Measurements from ENCODE around the gene PTPRN2. TPM values are rescaled to one million over a fixed set of nuclear protein-coding genes. Genes with fewer than 3 reads are reported as not detected.

The PTPRN2 gene
- total RNA-seq, 1 experiment from 2014 or later: 2.1 TPM

DNA sequence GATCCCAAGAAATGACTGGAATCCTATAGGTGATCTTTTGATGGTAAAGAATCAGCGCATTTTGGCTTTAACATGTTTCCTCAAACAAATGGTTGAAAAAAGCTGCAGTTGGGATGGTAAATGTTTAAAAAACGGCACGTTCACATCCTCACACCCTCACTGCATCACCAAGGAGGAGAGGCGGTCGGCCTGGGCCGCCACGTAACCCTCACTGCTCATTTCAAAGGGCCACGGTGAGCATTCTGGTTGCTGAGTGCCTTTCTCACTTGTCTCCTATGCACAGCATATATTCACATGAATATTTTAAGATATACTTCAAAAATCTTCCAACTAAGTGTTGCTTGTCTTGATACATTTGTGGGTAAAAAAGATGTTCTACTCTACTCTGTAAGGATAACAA, 1017.7 kb downstream of the PTPRN2 start:
- intact Hi-C loops (cut with micrococcal nuclease): loop anchor here (10.0 kb wide), 1 partner anchor 365 kb away; no protein-coding TSS in a partner anchor
- H3K36me3 ChIP-seq (ENCODE audit: control insufficient read depth in 1 of 2, insufficient read depth in 2 of 2, low read length in 2 of 2): no peaks in the 10 kb centered on the region
- POLR2A ChIA-PET: no interaction called here
- RAD21 ChIA-PET (ENCODE audit: low non-redundant PET in 1 of 2, low total read pairs in 2 of 2, uncharacterized antibody in 2 of 2, unreplicated experiment in 2 of 2): no interaction called here
- no TSS peak for BruUV-seq (replicated peaks)
- no peak overlapping the region for H3K27ac ChIP-seq (ENCODE audit: low read depth, low read length)
- TF ChIP-seq, protein P1, sequence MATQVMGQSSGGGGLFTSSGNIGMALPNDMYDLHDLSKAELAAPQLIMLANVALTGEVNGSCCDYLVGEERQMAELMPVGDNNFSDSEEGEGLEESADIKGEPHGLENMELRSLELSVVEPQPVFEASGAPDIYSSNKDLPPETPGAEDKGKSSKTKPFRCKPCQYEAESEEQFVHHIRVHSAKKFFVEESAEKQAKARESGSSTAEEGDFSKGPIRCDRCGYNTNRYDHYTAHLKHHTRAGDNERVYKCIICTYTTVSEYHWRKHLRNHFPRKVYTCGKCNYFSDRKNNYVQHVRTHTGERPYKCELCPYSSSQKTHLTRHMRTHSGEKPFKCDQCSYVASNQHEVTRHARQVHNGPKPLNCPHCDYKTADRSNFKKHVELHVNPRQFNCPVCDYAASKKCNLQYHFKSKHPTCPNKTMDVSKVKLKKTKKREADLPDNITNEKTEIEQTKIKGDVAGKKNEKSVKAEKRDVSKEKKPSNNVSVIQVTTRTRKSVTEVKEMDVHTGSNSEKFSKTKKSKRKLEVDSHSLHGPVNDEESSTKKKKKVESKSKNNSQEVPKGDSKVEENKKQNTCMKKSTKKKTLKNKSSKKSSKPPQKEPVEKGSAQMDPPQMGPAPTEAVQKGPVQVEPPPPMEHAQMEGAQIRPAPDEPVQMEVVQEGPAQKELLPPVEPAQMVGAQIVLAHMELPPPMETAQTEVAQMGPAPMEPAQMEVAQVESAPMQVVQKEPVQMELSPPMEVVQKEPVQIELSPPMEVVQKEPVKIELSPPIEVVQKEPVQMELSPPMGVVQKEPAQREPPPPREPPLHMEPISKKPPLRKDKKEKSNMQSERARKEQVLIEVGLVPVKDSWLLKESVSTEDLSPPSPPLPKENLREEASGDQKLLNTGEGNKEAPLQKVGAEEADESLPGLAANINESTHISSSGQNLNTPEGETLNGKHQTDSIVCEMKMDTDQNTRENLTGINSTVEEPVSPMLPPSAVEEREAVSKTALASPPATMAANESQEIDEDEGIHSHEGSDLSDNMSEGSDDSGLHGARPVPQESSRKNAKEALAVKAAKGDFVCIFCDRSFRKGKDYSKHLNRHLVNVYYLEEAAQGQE (IDR thresholded peaks at IDR 0.05; ENCODE audit: low read depth): no peak
- TF ChIP-seq SRF (IDR thresholded peaks at IDR 0.05; ENCODE audit: low read depth) (no peak), CEBPB (IDR thresholded peaks at IDR 0.05; ENCODE audit: low read depth) (no peak), EZH2 (IDR thresholded peaks at IDR 0.05) (no peak), TCF7L2 (IDR thresholded peaks at IDR 0.05; ENCODE audit: borderline replicate concordance, extremely low read depth, insufficient read depth, insufficient read length) (no peak), EZH2phosphoT487 (IDR thresholded peaks at IDR 0.05; ENCODE audit: borderline replicate concordance) (no peak), CBX3 (IDR thresholded peaks at IDR 0.05; ENCODE audit: low read depth) (no peak), YY1 (IDR thresholded peaks at IDR 0.05; ENCODE audit: extremely low read depth, insufficient replicate concordance, low read depth, low read length) (no peak), ELF1 (IDR thresholded peaks at IDR 0.05; ENCODE audit: borderline replicate concordance, low read depth) (no peak), RAD21 (IDR thresholded peaks at IDR 0.05; ENCODE audit: low read depth) (no peak), POLR2AphosphoS5 (IDR thresholded peaks at IDR 0.05; ENCODE audit: low read depth, low read length) (no peak), ZNF274 (IDR thresholded peaks at IDR 0.05; ENCODE audit: low read depth, low read length) (no peak), SP1 (IDR thresholded peaks at IDR 0.05; ENCODE audit: low read depth) (no peak), POLR2A (IDR thresholded peaks at IDR 0.05; ENCODE audit: borderline replicate concordance, extremely low read depth, insufficient read depth, insufficient read length) (no peak), FOSL1 (IDR thresholded peaks at IDR 0.05; ENCODE audit: low read depth) (no peak), ZFX (IDR thresholded peaks at IDR 0.05) (no peak)
- TF ChIP-seq, protein P2, sequence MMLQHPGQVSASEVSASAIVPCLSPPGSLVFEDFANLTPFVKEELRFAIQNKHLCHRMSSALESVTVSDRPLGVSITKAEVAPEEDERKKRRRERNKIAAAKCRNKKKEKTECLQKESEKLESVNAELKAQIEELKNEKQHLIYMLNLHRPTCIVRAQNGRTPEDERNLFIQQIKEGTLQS (IDR thresholded peaks at IDR 0.05): no peak
- TF ChIP-seq, protein P3, sequence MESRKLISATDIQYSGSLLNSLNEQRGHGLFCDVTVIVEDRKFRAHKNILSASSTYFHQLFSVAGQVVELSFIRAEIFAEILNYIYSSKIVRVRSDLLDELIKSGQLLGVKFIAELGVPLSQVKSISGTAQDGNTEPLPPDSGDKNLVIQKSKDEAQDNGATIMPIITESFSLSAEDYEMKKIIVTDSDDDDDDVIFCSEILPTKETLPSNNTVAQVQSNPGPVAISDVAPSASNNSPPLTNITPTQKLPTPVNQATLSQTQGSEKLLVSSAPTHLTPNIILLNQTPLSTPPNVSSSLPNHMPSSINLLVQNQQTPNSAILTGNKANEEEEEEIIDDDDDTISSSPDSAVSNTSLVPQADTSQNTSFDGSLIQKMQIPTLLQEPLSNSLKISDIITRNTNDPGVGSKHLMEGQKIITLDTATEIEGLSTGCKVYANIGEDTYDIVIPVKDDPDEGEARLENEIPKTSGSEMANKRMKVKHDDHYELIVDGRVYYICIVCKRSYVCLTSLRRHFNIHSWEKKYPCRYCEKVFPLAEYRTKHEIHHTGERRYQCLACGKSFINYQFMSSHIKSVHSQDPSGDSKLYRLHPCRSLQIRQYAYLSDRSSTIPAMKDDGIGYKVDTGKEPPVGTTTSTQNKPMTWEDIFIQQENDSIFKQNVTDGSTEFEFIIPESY (IDR thresholded peaks at IDR 0.05; ENCODE audit: extremely low read depth, insufficient replicate concordance, low read length): no peak
- TF ChIP-seq, protein P4, sequence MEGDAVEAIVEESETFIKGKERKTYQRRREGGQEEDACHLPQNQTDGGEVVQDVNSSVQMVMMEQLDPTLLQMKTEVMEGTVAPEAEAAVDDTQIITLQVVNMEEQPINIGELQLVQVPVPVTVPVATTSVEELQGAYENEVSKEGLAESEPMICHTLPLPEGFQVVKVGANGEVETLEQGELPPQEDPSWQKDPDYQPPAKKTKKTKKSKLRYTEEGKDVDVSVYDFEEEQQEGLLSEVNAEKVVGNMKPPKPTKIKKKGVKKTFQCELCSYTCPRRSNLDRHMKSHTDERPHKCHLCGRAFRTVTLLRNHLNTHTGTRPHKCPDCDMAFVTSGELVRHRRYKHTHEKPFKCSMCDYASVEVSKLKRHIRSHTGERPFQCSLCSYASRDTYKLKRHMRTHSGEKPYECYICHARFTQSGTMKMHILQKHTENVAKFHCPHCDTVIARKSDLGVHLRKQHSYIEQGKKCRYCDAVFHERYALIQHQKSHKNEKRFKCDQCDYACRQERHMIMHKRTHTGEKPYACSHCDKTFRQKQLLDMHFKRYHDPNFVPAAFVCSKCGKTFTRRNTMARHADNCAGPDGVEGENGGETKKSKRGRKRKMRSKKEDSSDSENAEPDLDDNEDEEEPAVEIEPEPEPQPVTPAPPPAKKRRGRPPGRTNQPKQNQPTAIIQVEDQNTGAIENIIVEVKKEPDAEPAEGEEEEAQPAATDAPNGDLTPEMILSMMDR (IDR thresholded peaks at IDR 0.05 in 2 of 3, conservative IDR thresholded peaks at IDR 0.05 in 1 of 3; ENCODE audit: borderline replicate concordance in 1 of 3, insufficient read depth in 1 of 3, low read depth in 2 of 3, low read length in 2 of 3): no peak
- TF ChIP-seq, protein P5, sequence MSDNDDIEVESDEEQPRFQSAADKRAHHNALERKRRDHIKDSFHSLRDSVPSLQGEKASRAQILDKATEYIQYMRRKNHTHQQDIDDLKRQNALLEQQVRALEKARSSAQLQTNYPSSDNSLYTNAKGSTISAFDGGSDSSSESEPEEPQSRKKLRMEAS (IDR thresholded peaks at IDR 0.05): no peak
- no peak overlapping the region for H3K4me3 ChIP-seq (replicated peaks in 1 of 2; ENCODE audit: low read depth in 1 of 2, low read length in 2 of 2)
- CTCF ChIA-PET: no interaction called here
- no peaks in the 10 kb centered on the region for H3K9me3 ChIP-seq (ENCODE audit: control insufficient read depth in 1 of 2, insufficient read depth in 1 of 2, low read depth in 1 of 2, low read length in 2 of 2)
- no peaks in the 10 kb centered on the region for H3K9me2 ChIP-seq (ENCODE audit: insufficient read depth)
- H2AFZ ChIP-seq (ENCODE audit: low read depth, low read length, poor library complexity, severe bottlenecking): no peak overlapping the region
- H4K20me1 ChIP-seq (ENCODE audit: insufficient read depth): no peaks in the 10 kb centered on the region
- no peak overlapping the region for H3K9ac ChIP-seq (ENCODE audit: low read length)
- ATAC-seq (no peak), DNase-seq (ENCODE audit: low read depth, low spot score) (no peak)
- no peak overlapping the region for H3K4me2 ChIP-seq (ENCODE audit: low read length)
- H3K79me2 ChIP-seq (ENCODE audit: insufficient read depth, low read length): no peaks in the 10 kb centered on the region
- peaks cover 9 to 16% of the 10 kb centered on the region in 2 experiments for H3K4me1 ChIP-seq (ENCODE audit: control insufficient read depth in 1 of 2, insufficient read depth in 2 of 2, low read length in 2 of 2)
- H3K27me3 ChIP-seq (ENCODE audit: insufficient read depth, low read length): no peaks in the 10 kb centered on the region
